Fibroblast of upper back skin (primary cell): ENCODE data around the gene UMAD1.
A peak's percentile ranks its signal among the peaks of the same experiment; 100 is the strongest.

Experiments
- DNase-seq: peaks from one replicate; pipeline ENCODE4 v3.0.0-alpha.2; 2013

UMAD1 gene

GRCh38 chr7:7736671-7737070, 96.1 kb downstream of the UMAD1 start:
- DNase-seq, result no peak

- no peak for DNase-seq
These were observed 97.1 kb downstream of the UMAD1 start for GRCh38 chr7:7737674-7738073.

DNA sequence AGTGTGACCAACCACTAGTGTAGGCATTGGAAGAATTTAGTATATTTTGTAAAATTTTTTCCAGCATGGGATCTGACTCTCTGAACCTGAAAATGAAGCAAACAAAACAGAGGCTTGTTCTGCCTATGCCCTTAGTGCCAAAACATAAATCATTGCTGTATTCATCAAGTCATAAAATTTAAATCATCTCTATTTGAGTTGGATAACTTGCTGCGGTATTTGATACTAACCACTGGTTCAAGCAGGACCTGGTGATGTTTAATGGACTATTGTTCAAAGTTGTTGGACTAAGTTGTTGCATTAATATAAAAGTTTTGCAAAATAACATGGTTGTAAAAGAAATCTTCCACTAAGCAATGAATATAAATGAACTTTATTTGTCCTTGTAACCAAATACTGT, 97.6 kb downstream of the UMAD1 start:
- no peak for DNase-seq

DNA sequence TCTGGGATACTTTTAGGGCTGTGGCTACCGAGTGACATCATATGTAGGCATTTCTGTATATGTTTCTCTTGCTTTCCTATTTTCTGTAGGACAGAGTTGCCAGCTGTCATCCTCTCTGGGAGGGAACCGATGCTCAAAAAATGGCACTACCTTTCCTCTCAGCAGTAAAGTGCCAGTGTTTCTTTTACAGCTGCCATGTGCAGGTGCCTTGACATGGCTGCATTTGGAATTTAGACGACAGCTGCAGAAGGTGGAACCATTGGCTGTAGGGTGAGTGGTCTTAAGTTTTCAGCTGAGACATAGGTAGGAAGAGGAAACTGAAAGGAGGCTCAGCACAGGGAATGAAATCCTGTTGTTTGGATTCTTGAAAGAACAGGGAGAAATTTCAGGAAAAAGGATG, 98.1 kb downstream of the UMAD1 start:
- DNase-seq, result no peak

GRCh38 chr7:7739204-7740036, 98.9 kb downstream of the UMAD1 start:
- no peak for DNase-seq

DNA sequence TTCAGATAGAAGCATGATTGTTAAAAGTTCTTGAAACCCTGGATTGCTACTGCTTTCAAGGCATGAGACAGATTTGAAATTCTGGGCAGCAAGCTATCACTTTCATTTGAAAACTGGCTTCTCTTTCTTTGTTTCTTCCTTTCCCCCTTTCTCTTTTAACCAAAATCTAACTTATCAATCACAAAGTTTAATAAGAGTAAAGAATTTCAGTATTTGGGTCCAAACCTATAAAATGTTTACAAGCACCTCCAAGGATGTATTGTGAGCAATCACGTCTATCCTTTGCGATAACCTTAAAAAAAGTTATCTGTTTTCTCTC, 99.4 kb downstream of the UMAD1 start:
- DNase-seq, result no peak

DNA sequence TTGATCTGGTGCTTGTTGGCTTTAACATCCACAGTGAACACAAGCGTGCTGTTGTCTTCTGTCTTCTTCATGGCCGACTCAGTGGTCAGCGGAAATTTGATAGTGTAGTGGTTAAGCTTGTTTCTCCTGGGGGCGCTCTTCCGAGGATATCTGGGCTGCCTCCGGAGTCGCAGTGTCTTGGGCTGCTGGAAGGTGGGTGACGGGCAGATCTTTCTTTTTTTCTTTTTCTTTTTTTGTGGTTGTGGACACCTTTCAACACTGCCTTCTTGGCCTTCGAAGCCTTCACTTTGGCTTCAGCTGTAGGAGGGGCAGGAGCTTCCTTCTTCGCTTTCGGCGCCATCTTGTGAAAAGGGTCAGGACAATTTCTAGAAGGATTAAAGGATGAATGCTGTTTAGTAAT, 101.7 kb downstream of the UMAD1 start:
- DNase-seq, result no peak

- no peak for DNase-seq
These were observed 104.7 kb downstream of the UMAD1 start for GRCh38 chr7:7745258-7745657.

- DNase-seq, result no peak
These were observed 105.4 kb downstream of the UMAD1 start for GRCh38 chr7:7745966-7746365.

DNA sequence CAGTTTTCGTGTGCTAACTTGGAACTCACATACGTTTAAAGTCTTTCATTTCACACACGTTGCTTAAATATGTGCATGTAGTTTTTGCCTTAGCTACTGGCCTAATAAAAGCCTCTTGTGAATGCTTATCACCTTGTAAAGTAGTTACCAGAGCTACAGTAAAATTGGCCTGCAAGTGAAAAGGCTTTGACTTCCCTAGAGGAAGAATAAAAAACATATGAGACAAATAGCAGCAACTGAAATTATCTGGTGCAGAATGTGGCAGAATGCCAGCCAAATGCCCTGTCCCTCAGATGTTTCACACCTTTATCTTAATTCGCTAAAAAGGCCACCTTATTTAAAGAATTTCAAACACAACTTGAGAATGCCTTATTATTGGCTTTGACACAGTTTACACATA, 105.9 kb downstream of the UMAD1 start:
- no peak for DNase-seq

DNA sequence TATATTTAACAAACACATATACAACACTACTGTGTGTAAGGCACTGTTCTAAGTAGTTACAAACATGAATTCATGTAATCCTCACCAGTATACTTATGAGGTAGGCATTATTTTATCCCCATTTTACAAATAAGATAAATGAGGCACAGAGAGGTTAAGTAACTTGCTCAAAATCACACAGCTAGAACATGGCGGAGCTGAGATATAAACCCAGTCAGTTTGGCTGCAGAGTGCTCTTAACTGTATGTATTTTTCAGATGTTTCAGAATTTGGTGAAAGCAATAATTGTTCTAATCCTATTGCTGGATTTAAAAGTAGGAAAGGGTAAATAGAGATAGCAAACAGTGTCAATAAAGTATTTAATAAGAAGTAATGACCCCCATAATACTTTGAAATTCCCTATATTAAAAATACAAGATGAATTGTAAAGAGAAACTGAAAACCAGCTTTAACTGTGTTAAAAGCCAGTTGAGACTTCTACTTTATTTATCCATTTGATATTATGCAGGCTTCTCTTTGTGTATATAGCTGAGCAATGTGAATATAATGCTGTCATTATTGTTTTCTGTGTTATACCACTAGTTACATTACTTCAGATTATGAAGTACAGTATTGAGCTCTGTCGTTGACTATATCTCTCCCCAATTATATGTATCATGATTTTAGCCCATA, 110.2 kb downstream of the UMAD1 start:
- no peak for DNase-seq

- DNase-seq, result no peak
These were observed 110.9 kb downstream of the UMAD1 start for GRCh38 chr7:7751243-7752092.

- no peak for DNase-seq
These were observed 116.0 kb downstream of the UMAD1 start for GRCh38 chr7:7756577-7756976.

DNA sequence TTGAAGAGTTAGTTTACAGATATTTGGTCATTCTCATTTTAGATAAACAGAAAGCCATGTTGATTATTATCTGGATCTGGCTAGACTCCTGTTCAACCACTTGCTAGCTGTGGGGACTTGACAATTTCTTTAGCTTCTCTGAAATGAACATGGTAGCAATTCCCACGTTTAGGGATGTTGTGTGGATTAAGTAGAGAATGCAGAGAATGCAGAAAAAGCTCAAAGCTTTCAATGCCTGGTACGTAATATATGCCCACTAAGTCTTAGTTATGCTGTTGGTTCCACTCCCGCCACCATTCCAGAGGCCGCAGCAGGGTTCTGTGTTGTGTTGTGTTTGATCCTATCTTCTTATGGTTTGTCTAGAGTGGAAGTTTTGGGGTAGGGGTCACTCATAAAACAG, 117.0 kb downstream of the UMAD1 start:
- DNase-seq, result no peak

GRCh38 chr7:7761340-7761973, 120.9 kb downstream of the UMAD1 start:
- peak; percentile 60 for DNase-seq

GRCh38 chr7:7761974-7762779, 121.6 kb downstream of the UMAD1 start:
- peak; percentile 90 for DNase-seq

GRCh38 chr7:7764520-7765396, 124.2 kb downstream of the UMAD1 start:
- DNase-seq, result no peak

DNA sequence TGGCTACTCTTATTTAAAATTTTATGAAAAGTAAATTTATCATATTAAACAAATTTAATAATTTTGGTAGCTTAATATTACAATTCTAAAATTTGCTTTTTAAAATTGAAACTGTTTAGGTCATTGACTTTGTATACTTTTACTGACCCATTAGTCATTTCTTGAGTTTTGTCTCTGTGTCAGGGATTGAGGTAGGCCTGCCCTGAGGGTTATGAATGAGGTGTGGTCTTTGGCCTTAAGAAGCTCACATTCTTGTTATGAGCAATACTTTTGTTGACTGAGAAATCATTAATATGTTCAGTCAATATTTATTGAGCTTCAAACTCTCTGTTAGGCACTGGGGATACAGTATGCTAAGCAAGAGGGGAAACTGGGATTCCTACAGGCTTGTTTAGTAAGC, 124.9 kb downstream of the UMAD1 start:
- no peak for DNase-seq

DNA sequence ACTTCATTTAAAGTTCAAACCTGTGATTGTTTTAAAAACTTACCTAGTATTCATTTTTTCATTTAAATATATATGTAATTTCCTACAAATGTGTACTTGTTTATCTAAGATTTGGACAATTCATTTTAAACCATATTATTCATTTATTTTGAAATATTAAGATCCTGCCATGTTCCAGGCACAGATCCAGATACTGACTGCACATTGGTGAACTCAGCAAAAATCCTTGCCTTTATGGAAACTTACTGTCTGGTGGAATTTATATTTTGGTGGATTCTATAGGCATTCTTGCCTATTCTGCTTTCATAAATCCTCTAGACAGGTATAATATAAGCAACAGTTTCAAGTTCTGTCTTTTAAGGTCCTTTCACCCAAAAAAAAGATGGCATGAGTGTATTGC, 126.1 kb downstream of the UMAD1 start:
- DNase-seq, result no peak

DNA sequence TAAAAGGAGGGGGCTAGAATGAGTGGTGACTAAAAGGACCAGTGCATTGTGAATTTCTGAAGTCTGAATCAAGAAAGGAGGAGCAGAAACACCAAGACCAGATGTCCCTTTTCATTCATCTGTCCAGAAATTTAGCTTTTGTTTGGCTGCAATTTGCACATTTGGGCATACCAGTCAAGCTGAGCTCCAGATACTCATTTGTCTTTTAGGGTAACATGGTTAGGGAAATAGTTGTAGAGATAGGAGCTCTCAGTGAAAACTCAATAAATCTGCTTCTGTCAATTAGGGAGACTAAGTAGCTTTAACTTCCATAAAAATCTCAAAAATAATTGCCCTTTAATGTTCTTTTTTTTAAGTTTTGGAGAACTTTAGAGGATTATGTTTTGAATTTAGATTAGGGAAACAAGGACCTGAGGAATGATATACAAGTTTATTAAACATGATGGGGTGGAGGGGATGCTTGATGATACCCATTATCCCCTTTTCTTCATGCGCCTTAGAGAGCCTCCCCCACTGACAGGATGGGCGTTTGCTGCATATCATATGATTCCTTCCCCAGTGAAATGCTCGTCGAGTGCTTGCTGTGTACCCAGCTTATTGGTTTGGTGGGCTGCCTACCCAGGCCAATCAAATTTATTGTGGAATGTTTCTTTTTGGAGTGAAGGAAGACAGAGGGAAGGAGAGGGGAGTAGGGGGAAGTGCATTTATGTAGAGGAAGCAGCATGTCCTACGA, 128.6 kb downstream of the UMAD1 start:
- DNase-seq, result no peak
